Hematopoietic multipotent progenitor cell treated with erythropoietin and hydrocortisone succinate and interleukin-3 and kit ligand, for 17 days (in vitro differentiated cells): Measurements from ENCODE around the gene LDHAL6B.

Experiments used
- DNase-seq: peaks from one replicate; pipeline ENCODE4 v3.0.0-alpha.2; 2015; ENCODE audit warnings: low spot score

Gene LDHAL6B

GRCh38 chr15:59252137-59252536 lies 45.5 kb downstream of the LDHAL6B start:
- no peak for DNase-seq

GRCh38 chr15:59255680-59256336 lies 49.2 kb downstream of the LDHAL6B start:
- no peak for DNase-seq

GRCh38 chr15:59256482-59256881 lies 49.8 kb downstream of the LDHAL6B start:
- no peak for DNase-seq

GRCh38 chr15:59257140-59257539 lies 50.5 kb downstream of the LDHAL6B start:
- DNase-seq: no peak
